GM23338 (cell line): ENCODE results near the gene CFAP97D2.

Source experiments
- CREB1 ChIP-seq: fragments of 250-450 bp; sonication (Bioruptor Pico); IDR thresholded peaks from 2 replicates; pipeline ENCODE4 v1.5.0; 2020; ENCODE audit warnings: low read depth, mild to moderate bottlenecking, moderate library complexity
- CTCF ChIP-seq, 2 experiments: fragments of 200-600 bp in 1 of 2; sonication (generic) in 1 of 2; conservative IDR thresholded peaks; 2 replicates each; pipeline versions ENCODE4 v1.5.1 to v1.6.1; 2016 to 2017; ENCODE audit warnings: antibody characterized with exemption in 2 of 2, low read depth in 2 of 2, mild to moderate bottlenecking in 2 of 2, moderate library complexity in 1 of 2
- ETS1 ChIP-seq: IDR thresholded peaks from 2 replicates; pipeline ENCODE4 v1.6.1; 2016; ENCODE audit warnings: antibody characterized with exemption
- EZH2 ChIP-seq: fragments of 200-600 bp; sonication (generic); IDR thresholded peaks from one replicate; pipeline ENCODE4 v1.8.0; 2017; ENCODE audit warnings: antibody characterized with exemption, mild to moderate bottlenecking, low read depth; ENCODE audit not compliant: unreplicated experiment
- EZH2phosphoT487 ChIP-seq: fragments of 200-600 bp; sonication (generic); IDR thresholded peaks from one replicate; pipeline ENCODE4 v1.8.1; 2018; ENCODE audit warnings: antibody characterized with exemption; ENCODE audit not compliant: unreplicated experiment
- JUNB ChIP-seq: IDR thresholded peaks from one replicate; pipeline ENCODE4 v1.6.1; 2016; ENCODE audit warnings: antibody characterized with exemption; ENCODE audit not compliant: unreplicated experiment
- NANOG ChIP-seq: IDR thresholded peaks from 2 replicates; pipeline ENCODE4 v1.6.1; 2016; ENCODE audit warnings: antibody characterized with exemption, borderline replicate concordance
- POLR2AphosphoS5 ChIP-seq: IDR thresholded peaks from 2 replicates; pipeline ENCODE4 v1.6.1; 2016; ENCODE audit warnings: antibody characterized with exemption, low read depth
- REST ChIP-seq: IDR thresholded peaks from one replicate; pipeline ENCODE4 v1.6.1; 2018; ENCODE audit warnings: antibody characterized with exemption; ENCODE audit not compliant: unreplicated experiment
- STAT1 ChIP-seq: IDR thresholded peaks from one replicate; pipeline ENCODE4 v1.6.1; 2016; ENCODE audit warnings: antibody characterized with exemption; ENCODE audit not compliant: unreplicated experiment
- ZNF114 ChIP-seq: fragments of 250-450 bp; sonication (Bioruptor Pico); IDR thresholded peaks from 2 replicates; pipeline ENCODE4 v1.5.0; 2020; ENCODE audit warnings: mild to moderate bottlenecking, moderate library complexity
- ZNF331 ChIP-seq: fragments of 250-450 bp; sonication (Bioruptor Pico); IDR thresholded peaks from 2 replicates; pipeline ENCODE4 v1.5.0; 2020; ENCODE audit warnings: low read depth, mild to moderate bottlenecking, moderate library complexity

GRCh38 chr13:114146629-114147028, 32.4 kb upstream of the CFAP97D2 start:
- TF ChIP-seq CTCF (conservative IDR thresholded peaks at IDR 0.05; ENCODE audit: low read depth in 2 of 2) (peak in 1 of 2 experiments; percentile 52; a peak in 3 of 4 replicates), EZH2 (no peak), EZH2phosphoT487 (no peak), REST (no peak), POLR2AphosphoS5 (no peak), ZNF331 (CRISPR knock-in tag) (no peak), STAT1 (no peak), JUNB (no peak), ZNF114 (CRISPR knock-in tag) (no peak), CREB1 (CRISPR knock-in tag) (no peak), NANOG (no peak), ETS1 (no peak)
